ENCODE results near the gene MALAT1. TPM values are rescaled to one million over a fixed set of nuclear protein-coding genes. Genes with fewer than 3 reads are reported as not detected.

Gene MALAT1
- total and polyA plus RNA-seq, 2 of the 13 experiments (the other 11 are each of a cell fraction or from before 2014, with no cell fraction given) = 143 to 1,237 TPM

DNA sequence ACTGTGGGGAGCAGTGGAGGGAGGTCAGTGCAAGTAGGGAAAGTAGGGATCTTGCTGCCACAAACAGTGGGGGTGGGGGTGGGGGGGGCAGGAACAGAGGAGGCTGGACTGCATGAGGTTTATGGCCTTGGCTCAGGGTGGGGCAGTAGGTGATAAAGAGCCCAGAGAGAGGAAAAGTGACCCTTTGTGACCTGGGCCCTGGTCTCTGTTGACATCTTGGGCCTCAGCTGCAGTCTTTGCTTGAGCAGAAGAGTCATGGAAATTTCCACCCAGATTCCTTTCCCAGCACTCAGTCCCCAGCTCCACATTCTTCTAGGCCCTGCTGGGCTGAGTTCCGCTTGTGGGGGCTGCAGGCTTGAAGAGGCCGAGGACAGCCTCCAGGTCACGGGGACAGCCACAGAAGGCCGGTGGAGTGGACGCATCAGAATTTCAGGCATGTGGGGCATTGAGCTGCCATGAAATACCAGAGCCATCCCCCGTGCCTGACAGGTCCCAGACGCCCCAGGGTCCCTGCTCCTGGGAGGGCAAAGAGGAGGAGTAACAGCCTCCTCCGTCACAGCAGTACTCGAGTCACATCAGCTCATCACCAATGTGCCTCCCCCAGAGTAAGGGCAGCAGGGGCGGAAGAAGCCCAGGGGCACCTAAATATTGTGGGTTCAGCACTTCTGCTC lies 9.7 kb upstream of the MALAT1 start (continued):
- TF ChIP-seq, protein P1, sequence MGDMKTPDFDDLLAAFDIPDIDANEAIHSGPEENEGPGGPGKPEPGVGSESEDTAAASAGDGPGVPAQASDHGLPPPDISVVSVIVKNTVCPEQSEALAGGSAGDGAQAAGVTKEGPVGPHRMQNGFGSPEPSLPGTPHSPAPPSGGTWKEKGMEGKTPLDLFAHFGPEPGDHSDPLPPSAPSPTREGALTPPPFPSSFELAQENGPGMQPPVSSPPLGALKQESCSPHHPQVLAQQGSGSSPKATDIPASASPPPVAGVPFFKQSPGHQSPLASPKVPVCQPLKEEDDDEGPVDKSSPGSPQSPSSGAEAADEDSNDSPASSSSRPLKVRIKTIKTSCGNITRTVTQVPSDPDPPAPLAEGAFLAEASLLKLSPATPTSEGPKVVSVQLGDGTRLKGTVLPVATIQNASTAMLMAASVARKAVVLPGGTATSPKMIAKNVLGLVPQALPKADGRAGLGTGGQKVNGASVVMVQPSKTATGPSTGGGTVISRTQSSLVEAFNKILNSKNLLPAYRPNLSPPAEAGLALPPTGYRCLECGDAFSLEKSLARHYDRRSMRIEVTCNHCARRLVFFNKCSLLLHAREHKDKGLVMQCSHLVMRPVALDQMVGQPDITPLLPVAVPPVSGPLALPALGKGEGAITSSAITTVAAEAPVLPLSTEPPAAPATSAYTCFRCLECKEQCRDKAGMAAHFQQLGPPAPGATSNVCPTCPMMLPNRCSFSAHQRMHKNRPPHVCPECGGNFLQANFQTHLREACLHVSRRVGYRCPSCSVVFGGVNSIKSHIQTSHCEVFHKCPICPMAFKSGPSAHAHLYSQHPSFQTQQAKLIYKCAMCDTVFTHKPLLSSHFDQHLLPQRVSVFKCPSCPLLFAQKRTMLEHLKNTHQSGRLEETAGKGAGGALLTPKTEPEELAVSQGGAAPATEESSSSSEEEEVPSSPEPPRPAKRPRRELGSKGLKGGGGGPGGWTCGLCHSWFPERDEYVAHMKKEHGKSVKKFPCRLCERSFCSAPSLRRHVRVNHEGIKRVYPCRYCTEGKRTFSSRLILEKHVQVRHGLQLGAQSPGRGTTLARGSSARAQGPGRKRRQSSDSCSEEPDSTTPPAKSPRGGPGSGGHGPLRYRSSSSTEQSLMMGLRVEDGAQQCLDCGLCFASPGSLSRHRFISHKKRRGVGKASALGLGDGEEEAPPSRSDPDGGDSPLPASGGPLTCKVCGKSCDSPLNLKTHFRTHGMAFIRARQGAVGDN (CRISPR knock-in tag; IDR thresholded peaks at IDR 0.05) = peak; percentile 65
- TF ChIP-seq ZNF567 (CRISPR knock-in tag; IDR thresholded peaks at IDR 0.05; ENCODE audit: borderline replicate concordance) (no peak), NR2F2 (IDR thresholded peaks at IDR 0.05; ENCODE audit: borderline replicate concordance, low read depth) (peak; percentile 66; the same call in 1 of the 2 replicates), MAFG (CRISPR knock-in tag; IDR thresholded peaks at IDR 0.05) (no peak), RXRA (CRISPR knock-in tag; IDR thresholded peaks at IDR 0.05) (peak; percentile 75; the same call in 1 of the 2 replicates), NR2F1 (CRISPR knock-in tag; IDR thresholded peaks at IDR 0.05) (peak; percentile 33 to 84; a peak in 3 of 4 replicates), NRL (CRISPR knock-in tag; IDR thresholded peaks at IDR 0.05; ENCODE audit: borderline replicate concordance) (peak; percentile 85; the same call in 1 of the 2 replicates), NFATC3 (CRISPR knock-in tag; IDR thresholded peaks at IDR 0.05) (no peak), FOXO1 (CRISPR knock-in tag; IDR thresholded peaks at IDR 0.05) (0 out of 2 replicates have a peak, but pooled peaks have one; percentile 22), TCF7 (IDR thresholded peaks at IDR 0.05; ENCODE audit: low read depth) (no peak), DR1 (CRISPR knock-in tag; IDR thresholded peaks at IDR 0.05) (no peak)
- TF ChIP-seq, protein P2, sequence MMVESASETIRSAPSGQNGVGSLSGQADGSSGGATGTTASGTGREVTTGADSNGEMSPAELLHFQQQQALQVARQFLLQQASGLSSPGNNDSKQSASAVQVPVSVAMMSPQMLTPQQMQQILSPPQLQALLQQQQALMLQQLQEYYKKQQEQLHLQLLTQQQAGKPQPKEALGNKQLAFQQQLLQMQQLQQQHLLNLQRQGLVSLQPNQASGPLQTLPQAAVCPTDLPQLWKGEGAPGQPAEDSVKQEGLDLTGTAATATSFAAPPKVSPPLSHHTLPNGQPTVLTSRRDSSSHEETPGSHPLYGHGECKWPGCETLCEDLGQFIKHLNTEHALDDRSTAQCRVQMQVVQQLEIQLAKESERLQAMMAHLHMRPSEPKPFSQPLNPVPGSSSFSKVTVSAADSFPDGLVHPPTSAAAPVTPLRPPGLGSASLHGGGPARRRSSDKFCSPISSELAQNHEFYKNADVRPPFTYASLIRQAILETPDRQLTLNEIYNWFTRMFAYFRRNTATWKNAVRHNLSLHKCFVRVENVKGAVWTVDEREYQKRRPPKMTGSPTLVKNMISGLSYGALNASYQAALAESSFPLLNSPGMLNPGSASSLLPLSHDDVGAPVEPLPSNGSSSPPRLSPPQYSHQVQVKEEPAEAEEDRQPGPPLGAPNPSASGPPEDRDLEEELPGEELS (CRISPR knock-in tag; IDR thresholded peaks at IDR 0.05) = peak; percentile 44
- TF ChIP-seq, protein P3, sequence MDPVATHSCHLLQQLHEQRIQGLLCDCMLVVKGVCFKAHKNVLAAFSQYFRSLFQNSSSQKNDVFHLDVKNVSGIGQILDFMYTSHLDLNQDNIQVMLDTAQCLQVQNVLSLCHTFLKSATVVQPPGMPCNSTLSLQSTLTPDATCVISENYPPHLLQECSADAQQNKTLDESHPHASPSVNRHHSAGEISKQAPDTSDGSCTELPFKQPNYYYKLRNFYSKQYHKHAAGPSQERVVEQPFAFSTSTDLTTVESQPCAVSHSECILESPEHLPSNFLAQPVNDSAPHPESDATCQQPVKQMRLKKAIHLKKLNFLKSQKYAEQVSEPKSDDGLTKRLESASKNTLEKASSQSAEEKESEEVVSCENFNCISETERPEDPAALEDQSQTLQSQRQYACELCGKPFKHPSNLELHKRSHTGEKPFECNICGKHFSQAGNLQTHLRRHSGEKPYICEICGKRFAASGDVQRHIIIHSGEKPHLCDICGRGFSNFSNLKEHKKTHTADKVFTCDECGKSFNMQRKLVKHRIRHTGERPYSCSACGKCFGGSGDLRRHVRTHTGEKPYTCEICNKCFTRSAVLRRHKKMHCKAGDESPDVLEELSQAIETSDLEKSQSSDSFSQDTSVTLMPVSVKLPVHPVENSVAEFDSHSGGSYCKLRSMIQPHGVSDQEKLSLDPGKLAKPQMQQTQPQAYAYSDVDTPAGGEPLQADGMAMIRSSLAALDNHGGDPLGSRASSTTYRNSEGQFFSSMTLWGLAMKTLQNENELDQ (CRISPR knock-in tag; IDR thresholded peaks at IDR 0.05; ENCODE audit: borderline replicate concordance) = no peak
- TF ChIP-seq, protein P4, sequence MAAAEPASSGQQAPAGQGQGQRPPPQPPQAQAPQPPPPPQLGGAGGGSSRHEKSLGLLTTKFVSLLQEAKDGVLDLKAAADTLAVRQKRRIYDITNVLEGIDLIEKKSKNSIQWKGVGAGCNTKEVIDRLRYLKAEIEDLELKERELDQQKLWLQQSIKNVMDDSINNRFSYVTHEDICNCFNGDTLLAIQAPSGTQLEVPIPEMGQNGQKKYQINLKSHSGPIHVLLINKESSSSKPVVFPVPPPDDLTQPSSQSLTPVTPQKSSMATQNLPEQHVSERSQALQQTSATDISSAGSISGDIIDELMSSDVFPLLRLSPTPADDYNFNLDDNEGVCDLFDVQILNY (CRISPR knock-in tag; conservative IDR thresholded peaks at IDR 0.05) = no peak
- TF ChIP-seq, protein P5, sequence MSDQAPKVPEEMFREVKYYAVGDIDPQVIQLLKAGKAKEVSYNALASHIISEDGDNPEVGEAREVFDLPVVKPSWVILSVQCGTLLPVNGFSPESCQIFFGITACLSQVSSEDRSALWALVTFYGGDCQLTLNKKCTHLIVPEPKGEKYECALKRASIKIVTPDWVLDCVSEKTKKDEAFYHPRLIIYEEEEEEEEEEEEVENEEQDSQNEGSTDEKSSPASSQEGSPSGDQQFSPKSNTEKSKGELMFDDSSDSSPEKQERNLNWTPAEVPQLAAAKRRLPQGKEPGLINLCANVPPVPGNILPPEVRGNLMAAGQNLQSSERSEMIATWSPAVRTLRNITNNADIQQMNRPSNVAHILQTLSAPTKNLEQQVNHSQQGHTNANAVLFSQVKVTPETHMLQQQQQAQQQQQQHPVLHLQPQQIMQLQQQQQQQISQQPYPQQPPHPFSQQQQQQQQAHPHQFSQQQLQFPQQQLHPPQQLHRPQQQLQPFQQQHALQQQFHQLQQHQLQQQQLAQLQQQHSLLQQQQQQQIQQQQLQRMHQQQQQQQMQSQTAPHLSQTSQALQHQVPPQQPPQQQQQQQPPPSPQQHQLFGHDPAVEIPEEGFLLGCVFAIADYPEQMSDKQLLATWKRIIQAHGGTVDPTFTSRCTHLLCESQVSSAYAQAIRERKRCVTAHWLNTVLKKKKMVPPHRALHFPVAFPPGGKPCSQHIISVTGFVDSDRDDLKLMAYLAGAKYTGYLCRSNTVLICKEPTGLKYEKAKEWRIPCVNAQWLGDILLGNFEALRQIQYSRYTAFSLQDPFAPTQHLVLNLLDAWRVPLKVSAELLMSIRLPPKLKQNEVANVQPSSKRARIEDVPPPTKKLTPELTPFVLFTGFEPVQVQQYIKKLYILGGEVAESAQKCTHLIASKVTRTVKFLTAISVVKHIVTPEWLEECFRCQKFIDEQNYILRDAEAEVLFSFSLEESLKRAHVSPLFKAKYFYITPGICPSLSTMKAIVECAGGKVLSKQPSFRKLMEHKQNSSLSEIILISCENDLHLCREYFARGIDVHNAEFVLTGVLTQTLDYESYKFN (CRISPR knock-in tag; conservative IDR thresholded peaks at IDR 0.05) = no peak

All from HepG2 (cell line).